ENCODE data around the gene THSD7A. TPM values are rescaled to one million over a fixed set of nuclear protein-coding genes. Genes with fewer than 3 reads are reported as not detected.

The THSD7A gene
- total RNA-seq = 0.17 and 1.6 TPM in 2 replicates

DNA sequence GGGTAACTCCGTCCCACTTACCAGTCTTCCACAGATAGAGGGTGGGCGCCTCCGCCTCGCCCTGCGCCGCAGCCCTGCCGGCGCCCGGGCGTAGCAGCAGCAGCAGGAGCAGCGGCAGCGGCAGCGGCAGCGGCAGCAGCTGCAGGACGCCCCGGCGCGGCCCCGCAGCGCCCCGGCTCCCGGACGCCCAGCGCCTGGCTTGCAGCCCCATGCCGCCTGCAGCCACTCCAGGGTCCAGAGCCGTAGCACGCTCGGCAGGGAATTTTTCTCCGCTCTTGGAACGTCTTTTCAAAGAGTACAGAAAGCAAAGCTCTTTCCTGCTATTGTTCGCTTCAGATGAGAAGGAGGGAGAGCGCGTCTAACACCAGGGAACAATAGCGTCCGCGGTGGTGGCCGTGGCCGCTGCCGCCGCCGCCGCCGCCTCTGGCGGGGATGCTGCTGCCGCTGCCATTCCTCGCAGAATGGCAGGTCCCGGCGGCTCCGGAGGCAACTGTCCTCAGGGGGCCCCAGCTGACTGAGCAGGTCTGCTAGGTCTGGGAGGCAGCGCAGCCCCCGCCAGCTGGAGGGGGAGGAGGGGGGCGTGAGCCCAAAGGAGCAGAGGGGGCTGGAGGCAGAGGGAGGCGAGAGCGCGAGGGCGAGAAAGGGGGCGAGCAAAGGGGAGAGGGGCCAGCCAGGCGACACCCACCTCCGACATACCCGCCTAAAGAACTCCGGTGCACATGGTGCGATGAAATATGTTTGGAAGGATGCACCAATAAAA is at the start of gene THSD7A:
Gene THSD7A, minus strand, starts transcription at position 463 of the 760 bp plus-strand sequence. Its CDS starts 252 bp downstream, at position 211.

